Mesenteric fat pad (tissue), 1 donor: ENCODE results near the gene DNAJC24. TPM values are rescaled to one million over a fixed set of nuclear protein-coding genes. Genes with fewer than 3 reads are reported as not detected.

Experiments
- DNase-seq: peaks from one replicate; pipeline ENCODE4 v3.0.0-alpha.2; 2020; ENCODE audit warnings: low spot score
- total RNA-seq: library from RNA; stranded (reverse); fragmentation: NEBNext Ultra II Directional; extraction: Animal tissue kit (Norgen Biotek cat#: 25700); gene quantifications from one replicate; pipeline ENCODE4 v1.2.1, GENCODE V29; 2021
- donor health status: DM: yes; HTN: yes; CAD: no.

Gene DNAJC24
- total RNA-seq, 1 donor from 2014 or later = 16.2 TPM

GRCh38 chr11:31480930-31481329 lies 111.3 kb downstream of the DNAJC24 start:
- DNase-seq = no peak

Other genes with a start within 250 kb of the DNAJC24 start
- gene DCDC1, start 121 bp upstream of the DNAJC24 start, total RNA-seq = not detected
- 9.4 TPM for gene IMMP1L, start 139.8 kb downstream of the DNAJC24 start, total RNA-seq
- 16.4 TPM for gene ELP4, start 139.9 kb downstream of the DNAJC24 start, total RNA-seq